B cell (primary cell): Measurements from ENCODE around the gene SBK2. TPM values are rescaled to one million over a fixed set of nuclear protein-coding genes. Genes with fewer than 3 reads are reported as not detected.
A peak's percentile ranks its signal among the peaks of the same experiment; 100 is the strongest.

Source experiments
- ATAC-seq: fragments of 200-7000 bp; cut with Tn5 transposase; one replicate; pipeline ENCODE4 v1.10.0; 2021; ENCODE audit warnings: low read depth, mild to moderate bottlenecking, moderate number of reproducible peaks, moderate library complexity
- CTCF ChIA-PET: fragments of 350-600 bp; sonication (Branson Sonifier 250); formaldehyde crosslinking; loops from one replicate; lab custom pipeline; 2021; ENCODE audit warnings: antibody characterized with exemption, inconsistent platforms; lab: Charles Lee
- POLR2A ChIA-PET: fragments of 350-600 bp; sonication (Branson Sonifier 250); formaldehyde crosslinking; loops from one replicate; lab custom pipeline; 2021; ENCODE audit warnings: antibody characterized with exemption; lab: Charles Lee
- DNase-seq: peaks from one replicate; pipeline ENCODE4 v3.0.0; 2013
- H2AFZ ChIP-seq: 2 replicates; pipeline ENCODE4 v1.6.1; 2012; ENCODE audit warnings: mild to moderate bottlenecking, low read depth, low read length; ENCODE audit not compliant: insufficient read depth, poor library complexity, severe bottlenecking
- H3K27ac ChIP-seq, 2 donors: 1 replicate in 1 of 2; 2 replicates in 1 of 2; pipeline ENCODE4 v1.5.1; 2012 to 2013; ENCODE audit warnings: low read length in 2 of 2, mild to moderate bottlenecking in 2 of 2, moderate library complexity in 1 of 2
- H3K27me3 ChIP-seq, 4 experiments: fragments of 200-600 bp in 1 of 4; sonication (generic) in 1 of 4; replicated peaks in 1 of 4; 1 replicate in 2 of 4; 2 replicates in 2 of 4; pipeline versions ENCODE4 v1.6.1 to v1.7.0; 2013 to 2016; ENCODE audit warnings: low read length in 3 of 4, mild to moderate bottlenecking in 2 of 4, mixed read lengths in 1 of 4, moderate library complexity in 1 of 4; ENCODE audit not compliant: insufficient read depth in 4 of 4, control insufficient read depth in 3 of 4; ENCODE audit errors: control extremely low read depth in 1 of 4
- H3K36me3 ChIP-seq, 2 experiments: replicated peaks in 1 of 2; 1 replicate in 1 of 2; 2 replicates in 1 of 2; pipeline versions ENCODE4 v1.6.1 to v1.7.1; 2013; ENCODE audit warnings: low read length in 1 of 2; ENCODE audit not compliant: insufficient read depth in 2 of 2, control insufficient read depth in 1 of 2; ENCODE audit errors: control extremely low read depth in 1 of 2, extremely low read depth in 1 of 2
- H3K4me1 ChIP-seq, 2 donors: fragments of 200-600 bp in 1 of 2; sonication (generic) in 1 of 2; 1 replicate in 1 of 2; 2 replicates in 1 of 2; pipeline versions ENCODE4 v1.5.1 to v1.6.1; 2013 to 2017; ENCODE audit warnings: low read length in 2 of 2; ENCODE audit not compliant: control insufficient read depth in 2 of 2, insufficient read depth in 2 of 2
- H3K4me2 ChIP-seq: replicated peaks from 2 replicates; pipeline ENCODE3; 2012; ENCODE audit warnings: mild to moderate bottlenecking, low read depth, low read length; ENCODE audit not compliant: poor library complexity, severe bottlenecking
- H3K4me3 ChIP-seq, 5 experiments: fragments of 200-600 bp in 1 of 5; sonication (generic) in 1 of 5; 1 replicate in 3 of 5; 2 replicates in 2 of 5; pipeline versions ENCODE4 v1.5.1 to v1.7.0; 2011 to 2016; ENCODE audit warnings: low read length in 4 of 5, mild to moderate bottlenecking in 4 of 5, low read depth in 2 of 5, control low read depth in 1 of 5, moderate library complexity in 1 of 5; ENCODE audit not compliant: insufficient read depth in 1 of 5; ENCODE audit errors: control extremely low read depth in 1 of 5, extremely low read depth in 1 of 5
- H3K79me2 ChIP-seq: fragments of 200-600 bp; sonication (generic); one replicate; pipeline ENCODE4 v1.6.0; 2016; ENCODE audit warnings: low read length; ENCODE audit not compliant: control insufficient read depth, insufficient read depth
- H3K9ac ChIP-seq: fragments of 200-600 bp; sonication (generic); 2 replicates; pipeline ENCODE4 v1.6.1; 2017; ENCODE audit warnings: mild to moderate bottlenecking, low read length, moderate library complexity
- H3K9me3 ChIP-seq, 3 donors: one replicate each; pipeline versions ENCODE4 v1.6.1 to v1.7.1; 2013; ENCODE audit warnings: low read length in 2 of 3; ENCODE audit not compliant: control insufficient read depth in 2 of 3, insufficient read depth in 1 of 3; ENCODE audit errors: control extremely low read depth in 1 of 3
- H4K20me1 ChIP-seq: 2 replicates; pipeline ENCODE4 v1.6.0; 2012; ENCODE audit warnings: mild to moderate bottlenecking, low read length; ENCODE audit not compliant: insufficient read depth, control insufficient read depth, poor library complexity, severe bottlenecking
- H3K27ac Mint-ChIP-seq: one replicate; pipeline ENCODE4 v1.8.0; 2021; ENCODE audit warnings: mixed read lengths
- H3K27me3 Mint-ChIP-seq: one replicate; pipeline ENCODE4 v1.8.0; 2021; ENCODE audit warnings: mixed read lengths
- H3K4me1 Mint-ChIP-seq: one replicate; pipeline ENCODE4 v1.8.0; 2021; ENCODE audit warnings: mixed read lengths
- H3K4me3 Mint-ChIP-seq: one replicate; pipeline ENCODE4 v1.8.0; 2021; ENCODE audit warnings: mixed read lengths
- H3K9me3 Mint-ChIP-seq: one replicate; pipeline ENCODE4 v1.8.0; 2022; ENCODE audit warnings: mixed read lengths; ENCODE audit not compliant: insufficient read depth
- EZH2 ChIP-seq: IDR thresholded peaks from 2 replicates; pipeline ENCODE4 v1.6.1; 2012; ENCODE audit warnings: borderline replicate concordance, low read depth, mild to moderate bottlenecking, moderate library complexity, low read length; ENCODE audit not compliant: insufficient read depth, poor library complexity, severe bottlenecking
- WGBS: methylation state at CpG from one replicate; pipeline ENCODE4 v1.1.5; 2013; ENCODE audit warnings: missing lambda C conversion rate; ENCODE audit not compliant: insufficient coverage; 5-methylcytosine and 5-hydroxymethylcytosine counted together
- intact Hi-C: fragments of 100-400 bp; cut with micrococcal nuclease; formaldehyde crosslinking; loops from one replicate; pipeline ENCODE4 v1.10.0; 2022
- polyA plus RNA-seq: library from polyadenylated mRNA; depleted of rRNA; stranded (reverse); fragments of >200 nt; gene quantifications from 2 replicates; pipeline ENCODE4 v1.2.3, GENCODE V29; 2012
- total RNA-seq, 2 donors: library from RNA; stranded (reverse); fragments of 120-200 nt in 1 of 2; gene quantifications; 1 replicate in 1 of 2; 2 replicates in 1 of 2; pipeline versions ENCODE4 v1.2.3 to v1.2.4, GENCODE V29; 2013 to 2022
- TF ChIP-seq, protein P1 (sequence below): fragments of 200-600 bp; IDR thresholded peaks from one replicate; pipeline ENCODE4 v1.8.0; 2022; ENCODE audit warnings: antibody characterized with exemption, mild to moderate bottlenecking

Gene SBK2
- total and polyA plus RNA-seq, 2 donors (not counting 1 experiment from before 2014, with no cell fraction given) = not detected

DNA sequence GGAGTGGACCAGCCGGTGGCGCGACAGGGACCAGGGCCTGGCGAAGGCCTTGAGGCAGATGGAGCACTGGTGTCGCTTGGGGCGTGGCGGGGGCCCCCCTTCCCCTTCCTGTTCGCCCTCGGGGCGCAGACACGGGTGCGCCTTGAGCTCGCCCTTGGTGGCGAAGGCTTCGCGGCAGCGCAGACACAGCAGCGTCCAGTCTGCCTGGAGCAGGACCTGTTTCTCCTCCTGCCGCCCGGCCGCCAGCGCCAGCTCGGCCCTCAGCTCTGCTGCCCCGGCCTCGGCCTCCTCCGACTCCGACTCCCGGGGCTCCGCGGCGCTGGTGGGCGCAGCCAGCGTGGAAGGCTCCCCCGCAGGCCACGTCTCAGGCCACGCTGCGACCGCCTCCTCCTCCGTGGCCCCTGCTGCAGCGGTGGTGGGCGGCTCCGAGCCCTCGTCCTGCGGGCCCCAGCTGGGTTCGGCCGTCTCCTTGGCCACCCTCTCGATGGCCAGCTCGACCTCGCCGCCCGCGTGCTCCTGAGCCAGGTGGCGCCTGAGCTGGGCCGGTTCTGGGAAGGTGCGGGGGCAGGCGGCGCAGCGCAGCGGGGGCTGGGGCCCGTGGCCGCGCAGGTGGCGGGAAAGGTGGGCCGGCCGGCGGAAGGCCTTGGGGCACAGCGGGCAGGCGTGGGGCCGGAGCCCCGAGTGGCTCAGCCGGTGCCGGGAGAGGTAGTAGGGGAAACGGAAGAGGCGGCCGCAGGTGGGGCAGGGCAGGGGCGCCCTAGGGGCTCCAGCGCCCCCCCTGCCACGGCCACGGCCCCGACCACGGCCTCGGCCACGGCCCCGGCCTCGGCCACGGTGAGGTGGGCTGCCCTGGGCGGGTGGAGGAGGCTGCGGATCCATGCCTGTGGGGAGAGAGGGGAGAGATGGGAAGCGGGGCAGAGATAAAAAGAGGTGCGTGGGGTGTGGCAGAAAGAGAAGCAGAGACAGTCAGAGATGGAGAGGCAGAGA lies 42.1 kb upstream of the SBK2 start:
- no peaks in the 10 kb centered on the region for H3K36me3 ChIP-seq
- POLR2A ChIA-PET = no interaction called here
- TF ChIP-seq EZH2 = no peak
- TF ChIP-seq, protein P1, sequence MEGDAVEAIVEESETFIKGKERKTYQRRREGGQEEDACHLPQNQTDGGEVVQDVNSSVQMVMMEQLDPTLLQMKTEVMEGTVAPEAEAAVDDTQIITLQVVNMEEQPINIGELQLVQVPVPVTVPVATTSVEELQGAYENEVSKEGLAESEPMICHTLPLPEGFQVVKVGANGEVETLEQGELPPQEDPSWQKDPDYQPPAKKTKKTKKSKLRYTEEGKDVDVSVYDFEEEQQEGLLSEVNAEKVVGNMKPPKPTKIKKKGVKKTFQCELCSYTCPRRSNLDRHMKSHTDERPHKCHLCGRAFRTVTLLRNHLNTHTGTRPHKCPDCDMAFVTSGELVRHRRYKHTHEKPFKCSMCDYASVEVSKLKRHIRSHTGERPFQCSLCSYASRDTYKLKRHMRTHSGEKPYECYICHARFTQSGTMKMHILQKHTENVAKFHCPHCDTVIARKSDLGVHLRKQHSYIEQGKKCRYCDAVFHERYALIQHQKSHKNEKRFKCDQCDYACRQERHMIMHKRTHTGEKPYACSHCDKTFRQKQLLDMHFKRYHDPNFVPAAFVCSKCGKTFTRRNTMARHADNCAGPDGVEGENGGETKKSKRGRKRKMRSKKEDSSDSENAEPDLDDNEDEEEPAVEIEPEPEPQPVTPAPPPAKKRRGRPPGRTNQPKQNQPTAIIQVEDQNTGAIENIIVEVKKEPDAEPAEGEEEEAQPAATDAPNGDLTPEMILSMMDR = no peak
- H3K4me2 ChIP-seq = peak overlapping the region; percentile 93
- intact Hi-C loops = no loop called here
- CTCF ChIA-PET = no interaction called here
- H4K20me1 ChIP-seq = no peaks in the 10 kb centered on the region
- H2AFZ ChIP-seq = peak overlapping the region; percentile 96
- no peaks in the 10 kb centered on the region for H3K79me2 ChIP-seq
- peak overlapping the region; percentile 68 for H3K27ac Mint-ChIP-seq
- no peak overlapping the region for H3K9ac ChIP-seq
- H3K4me3 ChIP-seq = peak overlapping the region in 1 of 5 experiments; percentile 69
- peaks cover 26% of the 10 kb centered on the region for H3K4me1 Mint-ChIP-seq
- peaks cover 17 to 21% of the 10 kb centered on the region in 2 donors for H3K4me1 ChIP-seq
- no peaks in the 10 kb centered on the region for H3K9me3 Mint-ChIP-seq
- no peak for DNase-seq
- peak overlapping the region; percentile 83 for H3K4me3 Mint-ChIP-seq
- peaks cover 0 to 9% (median 0%) of the 10 kb centered on the region in 3 donors for H3K9me3 ChIP-seq
- no peaks in the 10 kb centered on the region for H3K27me3 ChIP-seq
- no peaks in the 10 kb centered on the region for H3K27me3 Mint-ChIP-seq
- ATAC-seq = no peak
- 98% methylated on average over 76 of the region's 90 CpGs for WGBS
- peak overlapping the region; percentile 54 to 80 for H3K27ac ChIP-seq
